Limb (tissue), 2 donors: ENCODE results near the gene STK38L.
A peak's percentile ranks its signal among the peaks of the same experiment; 100 is the strongest.

Experiments used
- DNase-seq, 2 donors: peaks; one replicate each; pipeline ENCODE4 v3.0.0-alpha.2; 2016; ENCODE audit errors: extremely low spot score in 2 of 2

STK38L gene

DNA sequence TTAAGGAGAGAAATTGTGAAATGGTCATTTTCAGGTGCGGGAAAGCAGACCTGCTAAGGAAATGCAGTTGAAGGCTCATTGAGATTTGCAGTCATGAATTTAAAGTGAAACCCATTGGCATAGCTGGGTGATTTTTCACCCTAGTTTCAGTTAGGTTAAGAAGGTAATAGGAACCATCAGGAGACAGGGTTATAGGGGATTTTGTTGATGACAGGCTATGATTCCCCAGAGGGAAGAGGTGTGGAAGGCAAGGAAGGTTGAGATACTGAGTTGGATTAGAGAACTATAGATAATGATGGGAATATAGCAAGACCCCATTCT, 65.9 kb downstream of the STK38L start:
- no peak for DNase-seq

DNA sequence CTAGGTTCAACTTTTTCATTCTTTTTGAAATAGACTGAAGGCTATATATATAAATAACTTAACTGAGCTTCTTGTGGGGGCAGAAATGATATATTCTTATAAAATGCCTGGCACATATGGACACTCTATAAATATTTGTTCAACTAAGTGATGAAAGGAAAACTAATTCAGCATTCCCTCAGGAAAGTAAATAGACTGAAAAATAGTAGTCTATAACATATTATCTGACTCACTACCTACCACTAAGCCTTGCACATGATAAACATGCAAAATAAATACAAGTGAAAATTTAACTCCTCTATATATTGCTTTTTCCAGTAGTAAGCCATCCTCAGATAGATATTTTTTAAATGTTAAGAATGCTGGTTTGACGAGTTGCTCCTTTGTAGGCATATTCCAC, 72.9 kb downstream of the STK38L start:
- no peak for DNase-seq

DNA sequence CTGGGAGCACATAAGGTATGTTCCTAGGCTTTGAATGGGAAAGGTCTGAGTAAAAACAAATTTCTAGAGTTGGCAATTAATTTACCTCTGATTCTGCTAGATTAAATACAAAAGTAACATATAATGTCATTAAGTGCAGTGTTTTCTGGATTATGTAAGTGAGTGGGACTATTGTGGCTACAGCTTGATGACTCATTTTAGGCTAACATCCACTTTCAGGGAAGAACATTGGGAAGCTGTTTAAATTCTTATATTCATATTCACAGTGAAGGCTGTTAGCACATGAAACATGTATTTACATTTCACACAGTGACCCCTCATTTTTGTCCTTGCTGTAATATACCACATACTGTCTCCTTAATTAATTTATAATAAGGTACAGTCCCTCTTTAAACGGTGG, 75.3 kb downstream of the STK38L start:
- no peak for DNase-seq

GRCh38 chr12:27319848-27320247, 75.8 kb downstream of the STK38L start:
- DNase-seq: no peak

- DNase-seq: no peak
Measured at GRCh38 chr12:27324530-27324929, 80.4 kb downstream of the STK38L start.

- no peak for DNase-seq
Measured at GRCh38 chr12:27330846-27331245, 86.8 kb downstream of the STK38L start.

GRCh38 chr12:27331291-27331926, 87.3 kb downstream of the STK38L start:
- DNase-seq: no peak

DNA sequence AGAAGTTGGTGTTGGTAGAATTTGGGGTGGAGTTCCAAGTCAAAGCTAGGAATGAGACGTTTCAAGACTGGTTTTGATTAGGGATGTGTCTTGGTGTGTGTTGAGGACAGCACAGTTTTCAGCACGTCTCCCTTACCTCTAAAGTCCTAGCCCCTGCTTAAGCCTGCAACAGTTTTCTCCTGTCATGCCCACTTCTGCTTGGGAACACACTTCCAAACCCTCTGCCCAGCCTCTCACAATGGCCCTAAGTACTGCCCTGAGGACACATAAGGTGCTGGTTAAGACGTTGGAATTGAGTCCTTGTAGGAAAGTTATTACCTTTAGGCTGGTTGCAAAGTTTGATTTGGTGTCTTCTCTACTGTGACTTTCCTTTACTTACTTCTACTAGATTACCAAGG, 87.8 kb downstream of the STK38L start:
- DNase-seq: no peak

GRCh38 chr12:27332407-27332713, 88.3 kb downstream of the STK38L start:
- no peak for DNase-seq

GRCh38 chr12:27332714-27333402, 88.8 kb downstream of the STK38L start, which contains the start of gene BMAL2:
Gene BMAL2, plus strand, starts transcription at chr12:27332836. Its CDS starts 237 bp downstream, at chr12:27333073.
- peak; percentile 11 to 74 for DNase-seq

DNA sequence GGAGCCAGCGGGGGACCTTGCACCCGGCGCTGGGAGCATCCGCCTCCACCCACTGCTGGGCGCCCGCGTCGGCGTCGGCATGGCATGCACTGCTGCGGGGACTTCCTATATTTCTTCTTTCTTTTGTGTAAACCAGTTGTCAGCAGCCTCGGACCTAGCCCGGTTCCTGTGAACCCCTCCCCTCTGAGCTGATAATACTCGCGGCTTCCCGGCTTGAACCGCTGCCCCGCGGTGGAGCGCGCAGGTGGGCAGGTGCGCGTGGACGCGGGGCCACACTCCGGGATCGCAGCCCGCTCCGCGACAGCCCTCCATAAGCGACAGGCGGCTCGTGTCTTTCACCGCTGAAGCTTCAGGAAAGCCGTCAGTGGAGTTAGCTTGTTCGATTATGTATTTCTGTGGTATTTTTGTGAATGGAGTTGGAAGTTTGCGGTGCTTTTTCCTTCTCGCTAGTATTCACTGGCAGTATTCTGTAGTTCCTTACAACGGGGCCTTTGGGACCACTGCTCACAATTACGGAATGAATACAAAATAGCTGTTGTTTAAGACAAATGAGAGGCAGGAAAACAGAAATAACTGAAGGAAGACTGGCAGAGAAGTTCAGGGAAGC, 89.4 kb downstream of the STK38L start:
- DNase-seq: peak in 1 of 2 donors; percentile 54

DNA sequence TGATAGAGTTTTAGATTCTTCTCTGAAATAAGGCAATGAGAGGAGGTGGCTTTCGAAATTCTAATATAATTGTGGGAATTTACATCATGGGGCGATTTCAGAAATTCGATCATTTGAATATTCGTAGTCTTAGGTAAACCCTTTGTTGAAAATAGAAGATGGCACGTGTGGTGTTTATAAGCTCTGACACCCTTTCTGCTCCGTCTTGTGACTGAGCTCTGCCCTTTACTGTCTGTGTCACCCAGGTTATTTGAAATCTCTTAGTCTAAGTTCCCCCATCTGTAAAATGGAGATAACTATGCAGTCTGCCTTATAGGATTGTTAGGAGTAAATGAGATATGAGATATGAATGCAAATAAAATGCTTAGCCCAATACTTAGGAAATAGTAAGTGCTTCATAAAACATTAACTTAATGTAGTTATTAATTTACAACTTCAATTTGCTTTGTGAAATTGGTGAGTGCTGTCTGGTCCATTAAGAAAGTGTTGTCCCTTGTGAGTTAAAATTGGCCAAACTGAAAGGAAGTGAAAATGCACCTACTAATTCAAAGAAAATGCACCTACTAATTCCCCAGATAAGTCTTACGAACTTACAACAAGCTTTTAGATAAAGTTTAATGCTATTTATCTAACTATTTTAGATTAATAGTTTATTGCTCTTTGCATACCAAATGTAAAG, 90.1 kb downstream of the STK38L start:
- no peak for DNase-seq

- no peak for DNase-seq
Measured at GRCh38 chr12:27334721-27335082, 90.6 kb downstream of the STK38L start.

DNA sequence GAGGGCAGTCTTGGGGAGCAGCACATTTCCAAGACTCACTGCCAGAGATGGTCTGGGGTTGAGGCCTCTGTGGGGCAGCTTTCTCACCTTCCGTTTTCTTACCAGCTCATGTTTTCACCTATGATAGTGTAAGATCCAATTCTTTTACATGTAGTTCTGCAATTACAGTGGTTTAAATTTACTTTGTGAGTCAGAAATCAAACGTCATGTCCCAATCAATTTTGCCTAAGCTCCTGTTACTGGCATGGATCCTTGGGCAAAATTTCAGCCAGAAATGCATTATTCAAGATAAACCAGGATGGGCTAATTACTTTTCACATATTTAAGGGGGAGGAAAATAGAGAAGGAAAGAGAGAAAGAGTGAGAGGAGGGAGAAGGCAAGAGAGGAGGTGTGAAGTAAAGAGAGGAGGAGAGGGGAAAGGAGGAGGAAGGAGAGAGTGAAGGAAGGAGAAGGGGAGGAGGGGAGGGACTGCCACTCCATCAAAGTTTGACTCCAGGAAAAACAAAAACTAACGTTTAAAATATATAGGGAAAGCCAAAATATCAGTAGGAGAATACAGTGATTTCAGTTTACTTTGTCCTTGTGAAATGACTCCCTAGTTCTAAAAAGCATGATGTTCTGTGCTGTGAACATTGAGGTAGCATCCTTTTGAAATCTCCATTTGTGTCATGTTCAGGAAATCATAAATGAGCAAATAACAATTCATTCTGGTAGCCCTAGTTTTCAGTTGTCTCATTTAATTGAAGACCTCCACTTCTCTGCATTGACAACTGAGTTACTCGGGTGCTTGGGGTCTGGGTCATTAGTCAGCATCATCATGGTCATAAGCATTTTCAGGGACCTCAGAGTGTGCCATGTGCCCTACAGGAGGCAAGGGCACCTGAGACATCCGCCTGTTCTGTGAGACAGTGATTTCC, 91.5 kb downstream of the STK38L start:
- DNase-seq: no peak

- no peak for DNase-seq
Measured at GRCh38 chr12:27336282-27336653, 92.2 kb downstream of the STK38L start.

DNA sequence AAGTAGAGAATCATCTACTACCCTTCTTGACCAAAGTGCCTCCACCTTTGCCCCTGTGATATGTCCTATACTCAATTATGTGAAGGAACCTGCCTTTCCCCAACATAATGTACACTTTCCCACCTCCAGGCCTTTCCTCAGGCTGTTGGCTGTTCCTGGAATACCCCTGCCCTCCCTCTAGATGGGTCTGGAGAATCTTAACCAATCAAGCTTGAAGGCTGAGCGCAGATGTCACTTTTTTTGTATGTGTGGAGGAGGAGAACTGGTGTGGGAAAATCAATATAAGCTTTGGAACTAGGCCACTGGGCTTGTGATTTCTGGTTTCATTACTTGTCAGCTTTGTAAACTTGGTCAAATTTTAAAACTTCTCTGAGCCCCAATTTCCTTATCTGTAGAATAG, 93.3 kb downstream of the STK38L start:
- DNase-seq: no peak

GRCh38 chr12:27338473-27338872, 94.4 kb downstream of the STK38L start:
- no peak for DNase-seq

DNA sequence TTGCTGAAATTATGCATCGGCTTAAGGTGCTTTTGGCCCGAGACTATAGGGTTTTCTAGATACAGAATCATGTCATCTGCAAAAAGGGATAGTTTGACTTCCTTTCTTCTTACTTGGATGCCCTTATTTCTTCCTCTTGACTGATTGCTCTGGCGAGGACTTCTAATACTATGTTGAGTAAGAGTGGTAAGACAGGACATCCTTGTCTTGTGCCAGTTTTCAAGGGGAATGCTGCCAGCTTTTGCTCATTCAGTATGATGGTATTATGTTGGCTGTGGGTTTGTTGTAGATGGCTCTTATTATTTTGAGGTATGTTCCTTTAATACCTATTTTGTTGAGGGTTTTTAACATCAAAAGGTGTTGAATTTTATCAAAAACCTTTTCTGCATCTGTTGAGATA, 96.9 kb downstream of the STK38L start:
- no peak for DNase-seq

GRCh38 chr12:27342536-27342935, 98.5 kb downstream of the STK38L start:
- no peak for DNase-seq

GRCh38 chr12:27343255-27344000, 99.3 kb downstream of the STK38L start:
- DNase-seq: no peak

DNA sequence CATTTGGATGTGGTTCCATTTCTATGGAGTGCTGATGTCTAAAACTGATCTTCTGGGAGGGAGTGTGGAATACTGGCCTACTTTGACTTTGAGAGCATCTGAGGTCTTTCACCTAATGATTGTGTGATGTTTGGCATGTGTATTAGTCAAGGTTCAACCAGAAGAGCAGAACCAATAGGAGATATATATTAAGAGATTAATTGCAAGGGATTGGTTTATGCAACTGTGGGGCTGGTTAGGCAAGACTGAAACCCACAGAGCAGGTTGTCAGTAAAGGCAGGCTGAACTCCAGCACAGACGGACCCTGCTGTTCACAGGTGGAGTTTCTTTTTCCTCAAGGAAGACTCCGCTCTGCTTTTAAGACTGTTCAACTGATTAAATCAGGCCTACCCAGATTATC, 100.2 kb downstream of the STK38L start:
- no peak for DNase-seq
